Measurements from ENCODE around the gene AXIN1.
"Not testable (repeated sequence)": the region's sequence is repeated elsewhere in the genome, so short reads cannot be mapped to it uniquely, and the experiment has no call there.

Gene AXIN1

GRCh38 chr16:381789-382717 is 29.5 kb upstream of the AXIN1 start, which contains the start of gene PGAP6:
PGAP6 (minus strand) TSS chr16:381978; CDS start chr16:381821, 157 bp downstream.
- DNase-seq (ENCODE audit: low spot score) = no peak

GRCh38 chr16:381012-381788 is 28.7 kb upstream of the AXIN1 start:
- peak; percentile 74 for DNase-seq (ENCODE audit: low spot score)

GRCh38 chr16:380762-381011 is 28.2 kb upstream of the AXIN1 start:
- DNase-seq (ENCODE audit: low spot score) = peak; percentile 57

- no peak for DNase-seq (ENCODE audit: low spot score)
Measured at GRCh38 chr16:379961-380761, 27.6 kb upstream of the AXIN1 start.

- DNase-seq (ENCODE audit: low spot score) = no peak
Measured at GRCh38 chr16:379183-379960, 26.8 kb upstream of the AXIN1 start.

- no peak for DNase-seq (ENCODE audit: low spot score)
Measured at GRCh38 chr16:378821-379182, 26.3 kb upstream of the AXIN1 start.

GRCh38 chr16:378113-378820 is 25.7 kb upstream of the AXIN1 start:
- DNase-seq (ENCODE audit: low spot score) = not testable (repeated sequence)

- DNase-seq (ENCODE audit: low spot score) = no peak
Measured at GRCh38 chr16:377419-377951, 25.0 kb upstream of the AXIN1 start.

- no peak for DNase-seq (ENCODE audit: low spot score)
Measured at GRCh38 chr16:376817-377418, 24.4 kb upstream of the AXIN1 start.

GRCh38 chr16:375927-376816 is 23.6 kb upstream of the AXIN1 start:
- DNase-seq (ENCODE audit: low spot score) = no peak

GRCh38 chr16:375212-375611 is 22.7 kb upstream of the AXIN1 start:
- DNase-seq (ENCODE audit: low spot score) = no peak

GRCh38 chr16:374616-374926 is 22.0 kb upstream of the AXIN1 start:
- no peak for DNase-seq (ENCODE audit: low spot score)

- no peak for DNase-seq (ENCODE audit: low spot score)
Measured at GRCh38 chr16:373848-374615, 21.5 kb upstream of the AXIN1 start.

GRCh38 chr16:373020-373598 is 20.6 kb upstream of the AXIN1 start:
- no peak for DNase-seq (ENCODE audit: low spot score)

- DNase-seq (ENCODE audit: low spot score) = no peak
Measured at GRCh38 chr16:372302-372983, 19.9 kb upstream of the AXIN1 start.

- no peak for DNase-seq (ENCODE audit: low spot score)
Measured at GRCh38 chr16:371515-372301, 19.2 kb upstream of the AXIN1 start.

- no peak for DNase-seq (ENCODE audit: low spot score)
Measured at GRCh38 chr16:370979-371514, 18.5 kb upstream of the AXIN1 start.

All from ecto neural progenitor cell (in vitro differentiated cells).